HG03571 (cell line): ENCODE measurements around the gene STOML2.

Source experiments
- ATAC-seq: cut with Tn5 transposase; IDR thresholded peaks from one replicate; pipeline ENCODE4 v1.9.1; 2021; ENCODE audit not compliant: unreplicated experiment

The STOML2 gene

DNA sequence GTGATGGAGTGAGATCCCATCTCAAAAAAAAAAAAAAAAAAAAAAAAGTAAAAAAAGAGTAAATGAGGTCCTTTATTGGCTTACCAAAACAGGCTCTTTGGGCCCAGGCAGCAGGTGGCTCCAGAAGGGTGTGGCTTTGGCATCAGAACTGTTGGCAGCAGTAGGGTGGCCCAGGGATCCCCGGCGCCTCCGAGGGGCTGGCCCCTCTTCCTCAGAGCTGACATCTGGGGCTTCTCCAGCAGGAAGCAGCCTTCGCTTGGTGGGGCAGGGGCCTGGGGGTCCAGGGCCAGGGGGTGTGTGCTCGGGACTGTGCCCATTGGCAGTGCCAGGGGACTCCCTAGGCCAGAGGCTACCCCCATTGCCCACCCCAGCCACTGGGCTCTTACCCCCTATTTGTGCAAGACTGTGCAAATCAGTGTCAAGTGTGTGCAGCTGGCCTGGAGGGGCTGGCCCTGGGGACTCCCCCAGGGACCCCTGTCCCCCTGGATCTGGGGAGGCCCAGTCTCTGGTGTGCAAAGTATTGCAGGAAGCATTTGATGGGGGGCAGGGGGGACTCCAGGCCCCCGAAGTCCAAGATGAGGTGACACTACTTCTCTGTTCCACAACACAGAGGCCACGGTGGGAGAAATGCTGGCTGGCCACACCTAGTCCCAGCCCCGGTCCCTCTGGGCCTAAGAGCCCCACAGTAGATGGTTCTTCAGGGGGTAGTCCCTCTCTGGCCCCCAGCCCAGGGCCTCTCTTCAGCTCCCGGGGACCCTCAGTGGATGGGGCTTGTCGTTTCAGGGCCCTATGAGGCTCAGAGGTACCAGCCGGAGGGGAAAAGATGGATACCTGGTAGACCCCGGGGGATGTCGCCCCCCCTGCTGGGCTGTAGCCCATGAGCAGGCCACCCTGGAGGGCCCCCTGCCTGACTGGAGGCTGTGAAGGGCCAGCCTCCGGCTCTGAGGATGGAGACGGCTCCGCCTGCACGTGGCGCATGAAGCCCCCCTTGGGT lies 4.7 kb upstream of the STOML2 start:
- ATAC-seq = no peak

DNA sequence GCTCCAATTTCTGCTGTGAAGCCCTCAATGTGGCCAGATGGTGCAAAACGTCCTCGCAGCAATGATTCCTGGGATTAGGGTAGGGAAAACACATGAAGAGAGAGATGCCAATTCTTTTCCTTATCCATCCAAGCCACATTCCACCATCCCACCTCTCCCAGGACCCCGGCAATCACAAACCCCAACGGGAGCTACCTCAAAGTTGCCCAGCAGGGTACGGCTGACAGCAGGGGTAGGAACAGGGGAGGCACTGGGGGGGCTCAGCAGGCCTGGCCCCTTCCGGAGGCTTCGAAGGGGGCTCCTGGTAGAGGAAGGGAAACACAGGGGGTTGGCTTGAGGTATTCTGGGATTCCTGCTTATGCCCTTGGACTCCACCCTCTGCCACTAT lies 3.4 kb upstream of the STOML2 start:
- ATAC-seq = no peak

GRCh38 chr9:35105571-35106342 lies 2.8 kb upstream of the STOML2 start:
- no peak for ATAC-seq

DNA sequence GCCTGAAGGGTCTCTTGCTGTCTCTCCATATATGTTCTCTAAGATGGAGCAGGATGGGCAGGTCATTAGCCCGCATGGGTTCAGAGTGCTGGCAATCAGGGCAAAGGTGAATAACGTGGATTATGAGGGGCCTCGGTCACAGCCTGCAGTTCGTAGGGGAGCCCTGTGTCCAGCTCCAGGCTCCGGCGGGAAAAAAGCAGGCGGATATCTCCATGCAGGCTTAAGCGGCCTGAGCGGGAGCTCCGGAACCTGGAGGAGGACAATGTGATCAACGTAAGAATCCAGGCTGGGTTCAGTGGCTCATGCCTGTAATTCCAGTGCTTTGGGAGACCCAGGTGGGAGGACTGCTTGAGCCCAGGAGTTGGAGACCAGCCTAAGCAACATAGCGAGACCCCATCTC lies 2.2 kb upstream of the STOML2 start:
- no peak for ATAC-seq

DNA sequence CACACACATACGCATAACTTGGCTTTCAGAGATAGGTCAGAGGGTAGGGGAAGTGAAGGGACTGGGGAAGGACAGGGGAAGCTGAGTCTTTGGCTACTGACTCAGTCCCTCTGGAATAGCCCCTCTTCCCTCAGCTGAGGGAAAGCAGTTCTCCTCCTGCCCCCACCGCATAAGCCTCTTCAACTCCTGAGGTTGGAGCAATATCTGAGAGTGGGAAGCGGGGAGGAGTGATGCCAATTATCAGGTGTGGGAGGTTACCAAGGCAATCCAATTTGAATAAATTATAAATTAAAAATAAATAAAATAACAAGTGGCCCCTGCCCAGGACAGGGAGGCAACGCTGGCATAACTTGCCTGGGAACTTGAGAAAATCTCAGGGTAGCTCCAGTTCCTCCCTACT lies 1.7 kb upstream of the STOML2 start:
- no peak for ATAC-seq

DNA sequence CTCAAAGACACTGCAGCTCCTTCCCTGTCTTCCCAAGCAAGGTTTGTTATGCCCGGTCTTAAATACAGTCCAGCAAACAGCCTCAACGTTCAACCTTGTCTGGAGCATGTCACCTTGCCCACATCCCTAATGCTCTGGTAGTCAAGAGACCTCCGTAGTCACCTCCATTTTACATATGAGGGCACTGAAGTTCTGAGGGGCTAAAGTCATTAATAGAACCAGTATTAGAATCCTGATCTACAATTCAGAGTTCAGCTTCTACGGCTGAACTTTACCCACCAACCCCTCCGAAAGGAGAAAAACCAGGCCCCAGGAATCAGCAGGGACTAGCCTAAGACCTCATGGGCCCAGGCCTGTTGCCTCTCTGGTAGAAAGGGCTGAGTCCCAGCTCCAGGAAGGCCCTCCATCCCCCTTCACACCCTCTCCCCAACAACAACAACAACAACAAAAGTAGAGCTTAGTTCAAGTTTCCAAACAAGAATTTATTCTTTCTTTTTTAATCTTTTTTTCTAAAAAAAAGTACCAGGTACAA lies 795 bp upstream of the STOML2 start:
- no peak for ATAC-seq

GRCh38 chr9:35102465-35102768 lies 514 bp downstream of the STOML2 start:
- peak; percentile 2 for ATAC-seq

GRCh38 chr9:35097573-35097972 lies 5.4 kb downstream of the STOML2 start:
- ATAC-seq = no peak

GRCh38 chr9:35096035-35096849 lies 6.7 kb downstream of the STOML2 start, which contains the start of gene PIGO:
PIGO (minus strand) TSS chr9:35096591; CDS start chr9:35095565, 1,026 bp downstream.
- ATAC-seq = peak; percentile 79

DNA sequence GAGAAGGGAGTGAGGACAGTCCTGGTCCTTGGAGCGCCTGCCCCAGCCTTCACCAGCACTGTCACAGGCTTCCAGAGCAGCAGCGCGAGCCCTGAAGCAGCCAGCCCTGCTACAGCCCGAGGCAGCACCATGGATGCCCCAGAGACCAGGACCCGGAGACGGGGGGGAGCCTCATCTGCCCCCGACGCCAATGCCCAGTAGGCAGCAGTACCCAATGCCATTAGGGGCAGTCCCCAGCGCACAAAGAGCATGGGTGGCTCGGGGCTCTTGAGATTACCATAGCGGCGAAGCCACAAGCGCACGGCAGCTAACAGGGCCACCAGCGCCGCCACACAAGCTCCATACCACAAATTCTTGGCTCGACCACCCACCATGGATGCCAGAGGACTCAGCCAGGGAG lies 11.4 kb downstream of the STOML2 start:
- no peak for ATAC-seq

DNA sequence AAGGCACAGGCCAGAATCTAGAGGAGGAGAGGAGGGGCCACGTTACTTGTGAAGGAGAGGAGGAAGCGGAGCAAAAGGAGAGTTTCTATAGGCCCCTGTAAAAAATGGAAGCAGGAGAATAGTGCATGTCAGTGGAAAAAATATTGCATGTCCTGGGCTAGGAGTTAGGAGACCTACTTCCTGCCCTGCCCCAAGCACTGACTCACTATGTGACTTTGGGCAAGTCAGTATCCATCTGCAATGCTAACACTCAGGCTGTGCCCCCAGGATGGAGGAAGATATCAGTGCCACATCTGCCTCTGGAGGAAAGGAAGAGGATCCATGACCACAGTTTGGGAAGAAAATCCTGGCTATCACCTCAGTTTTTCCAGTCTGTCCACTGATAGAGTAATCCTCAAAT lies 13.5 kb downstream of the STOML2 start:
- no peak for ATAC-seq

DNA sequence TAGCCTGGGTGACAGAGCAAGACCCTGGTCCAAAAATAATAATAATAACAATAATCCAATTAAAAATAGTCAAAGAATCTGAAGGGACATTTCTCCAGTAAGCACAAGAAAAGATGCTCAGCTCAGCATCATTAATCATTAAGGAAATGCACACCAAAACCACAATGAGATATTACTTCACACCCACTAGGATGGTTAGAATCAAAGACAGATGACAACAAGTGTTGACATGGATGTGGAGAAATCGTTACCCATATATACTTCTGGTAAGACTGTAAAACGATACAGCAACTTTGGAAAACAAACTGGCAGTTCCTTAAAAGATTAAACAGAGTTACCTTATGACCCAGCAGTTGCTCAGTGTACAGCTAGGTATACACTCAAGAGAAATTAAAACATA lies 17.9 kb downstream of the STOML2 start:
- ATAC-seq = no peak

DNA sequence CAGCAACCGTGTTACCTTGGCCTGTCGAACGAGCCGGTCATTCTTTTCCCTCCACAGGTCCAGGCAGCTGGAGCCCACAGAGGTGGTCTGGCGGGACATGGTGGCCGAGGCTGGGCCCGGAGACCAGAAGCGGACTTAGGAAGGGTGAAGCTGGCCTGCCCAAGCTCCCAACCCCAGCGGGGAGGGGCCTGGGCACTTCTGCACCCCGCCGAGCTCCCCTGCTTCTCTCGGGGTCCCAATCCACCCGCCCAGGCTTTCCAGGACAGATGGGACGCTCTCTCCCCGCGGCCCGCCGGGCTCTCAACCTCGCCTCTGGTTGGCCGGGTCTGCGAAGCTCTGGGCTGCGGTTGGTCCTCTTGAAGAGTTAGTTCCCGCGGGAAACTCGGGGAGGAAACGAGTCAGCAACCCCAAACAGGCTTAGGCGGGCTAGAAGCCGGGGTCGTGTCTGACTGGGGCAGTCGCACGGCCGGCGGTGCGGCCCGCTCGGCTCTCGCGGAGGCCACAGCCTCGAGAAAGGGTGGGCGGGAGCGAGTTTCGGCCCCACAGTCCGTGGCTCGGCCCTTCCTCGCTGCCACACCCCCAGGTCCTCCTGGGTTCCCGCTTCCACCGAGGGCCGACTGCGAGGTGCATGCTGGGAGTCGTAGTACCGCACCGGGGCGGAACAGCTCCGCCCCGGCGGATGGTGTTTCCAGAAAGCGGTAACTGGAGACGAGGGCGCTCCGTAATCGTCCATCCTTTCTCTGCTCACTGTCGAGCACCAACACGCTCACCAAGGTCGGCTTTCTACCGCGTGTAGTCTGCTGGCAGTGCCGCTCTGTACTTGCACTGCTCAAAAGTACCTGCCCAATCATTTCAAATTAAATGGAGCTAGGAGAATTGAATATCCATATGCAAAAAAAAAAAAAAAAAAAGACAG lies 23.2 kb downstream of the STOML2 start, which contains the start of gene FANCG:
FANCG (minus strand) TSS at position 517 of the 916 bp plus-strand sequence; CDS start at position 99, 418 bp downstream.
- peak; percentile 86 for ATAC-seq

GRCh38 chr9:35079041-35079425 lies 23.9 kb downstream of the STOML2 start:
- no peak for ATAC-seq

- no peak for ATAC-seq
These were observed 24.9 kb downstream of the STOML2 start for GRCh38 chr9:35078066-35078465.

GRCh38 chr9:35076848-35077247 lies 26.1 kb downstream of the STOML2 start:
- ATAC-seq = no peak

DNA sequence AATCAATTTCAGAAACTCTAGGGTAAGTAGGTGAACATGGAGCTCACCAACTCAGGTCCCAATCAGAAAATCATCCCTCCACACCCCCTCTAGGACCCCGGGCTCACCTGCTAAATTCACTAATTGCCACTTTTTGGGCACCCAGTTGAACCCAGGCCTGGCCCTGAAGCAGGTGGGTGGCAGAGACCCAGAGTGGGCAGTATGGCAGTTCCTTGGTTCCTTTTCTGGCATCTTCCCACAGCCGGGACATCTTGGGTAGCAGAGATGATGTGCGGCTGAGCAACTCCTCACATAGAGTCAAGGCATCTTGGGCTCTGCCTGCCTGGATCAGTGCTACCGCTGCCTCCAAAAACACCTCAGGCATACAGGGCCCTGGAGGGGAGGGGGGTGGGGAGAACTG lies 27.6 kb downstream of the STOML2 start:
- no peak for ATAC-seq

- no peak for ATAC-seq
These were observed 28.1 kb downstream of the STOML2 start for GRCh38 chr9:35074791-35075190.

- no peak for ATAC-seq
These were observed 28.8 kb downstream of the STOML2 start for GRCh38 chr9:35074141-35074540.

GRCh38 chr9:35073279-35073612 lies 29.7 kb downstream of the STOML2 start:
- ATAC-seq = no peak
